Large intestine (tissue), 3 donors: ENCODE measurements around the gene CEP55. TPM values are rescaled to one million over a fixed set of nuclear protein-coding genes. Genes with fewer than 3 reads are reported as not detected.
A peak's percentile ranks its signal among the peaks of the same experiment; 100 is the strongest.
"Not testable (repeated sequence)": the region's sequence is repeated elsewhere in the genome, so short reads cannot be mapped to it uniquely, and the experiment has no call there.

Experiments used
- DNase-seq, 2 donors: peaks; one replicate each; pipeline versions ENCODE4 v3.0.0 to v3.0.0-alpha.2; 2013
- H3K27ac ChIP-seq: one replicate; pipeline ENCODE4 v1.5.1; 2013; ENCODE audit warnings: low read length
- H3K27me3 ChIP-seq: 2 replicates; pipeline ENCODE4 v1.6.1; 2013; ENCODE audit warnings: low read length; ENCODE audit not compliant: control insufficient read depth, insufficient read depth
- H3K36me3 ChIP-seq: 2 replicates; pipeline ENCODE4 v1.6.1; 2013; ENCODE audit warnings: low read length; ENCODE audit not compliant: control insufficient read depth, insufficient read depth
- H3K4me1 ChIP-seq: one replicate; pipeline ENCODE4 v1.6.1; 2013; ENCODE audit warnings: low read length; ENCODE audit not compliant: control insufficient read depth, insufficient read depth
- H3K4me3 ChIP-seq: one replicate; pipeline ENCODE4 v1.5.1; 2013; ENCODE audit warnings: low read length
- H3K9me3 ChIP-seq: one replicate; pipeline ENCODE4 v1.6.1; 2013; ENCODE audit warnings: mild to moderate bottlenecking, low read depth, low read length, moderate library complexity; ENCODE audit not compliant: control insufficient read depth
- WGBS: methylation state at CpG from one replicate; pipeline ENCODE4 v1.1.5; 2013; ENCODE audit warnings: low lambda C conversion rate; ENCODE audit not compliant: insufficient coverage; 5-methylcytosine and 5-hydroxymethylcytosine counted together
- polyA plus RNA-seq: library from polyadenylated mRNA; unstranded; fragments of 120-200 nt; gene quantifications from one replicate; pipeline ENCODE4 v1.2.1, GENCODE V29; 2013

Gene CEP55
- polyA plus RNA-seq, 1 donor = 6.8 TPM

DNA sequence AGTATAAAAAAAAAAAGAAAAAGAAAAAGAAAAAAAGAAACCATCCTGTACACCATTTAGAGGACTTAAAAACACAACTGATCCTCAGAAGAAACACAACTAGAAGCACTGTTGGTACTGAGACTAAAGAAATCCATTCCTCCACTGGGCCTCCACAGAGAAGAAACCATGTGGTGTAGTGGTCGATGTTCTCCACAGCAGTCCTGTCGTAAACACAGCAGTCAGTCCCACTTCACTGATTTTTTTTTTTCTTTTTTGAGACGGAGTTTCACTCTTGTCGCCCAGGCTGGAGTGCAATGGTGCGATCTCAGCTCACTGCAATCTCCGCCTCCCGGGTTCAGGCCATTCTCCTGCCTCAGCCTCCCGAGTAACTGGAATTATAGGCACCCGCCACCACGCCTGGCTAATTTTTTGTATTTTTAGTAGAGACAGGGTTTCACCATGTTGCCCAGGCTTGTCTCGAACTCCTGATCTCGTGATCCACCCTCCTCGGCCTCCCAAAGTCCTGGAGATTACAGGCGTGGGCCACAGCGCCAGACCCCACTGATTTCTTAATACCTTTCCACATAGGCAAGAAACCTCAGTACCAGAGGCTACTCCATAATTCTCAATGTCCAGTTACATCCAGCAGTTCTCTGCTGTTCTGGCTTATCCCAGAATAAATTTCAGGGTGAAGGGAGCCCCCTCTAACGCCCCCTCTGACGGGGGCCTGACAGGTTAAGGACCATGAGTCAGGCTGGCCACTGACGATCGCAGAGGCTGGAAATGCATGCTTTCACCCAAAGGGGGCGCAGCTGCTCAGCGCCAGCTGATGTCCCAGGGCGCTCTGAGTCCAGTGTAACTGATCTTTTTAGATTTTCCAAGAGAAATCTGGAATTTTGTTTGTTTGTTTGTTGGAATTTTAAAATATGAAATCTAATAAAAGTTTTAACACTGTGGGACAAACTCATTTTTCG is 45.3 kb downstream of the CEP55 start:
- DNase-seq = peak; percentile 59 to 63
- Histone ChIP-seq H3K27me3 (no peaks in the 10 kb centered on the region), H3K4me3 (peak overlapping the region; percentile 16), H3K27ac (peak overlapping the region; percentile 54), H3K4me1 (peaks cover 9% of the 10 kb centered on the region), H3K9me3 (no peaks in the 10 kb centered on the region), H3K36me3 (no peaks in the 10 kb centered on the region)
- WGBS = no CpG with 5 or more reads among the region's 23 CpGs

DNA sequence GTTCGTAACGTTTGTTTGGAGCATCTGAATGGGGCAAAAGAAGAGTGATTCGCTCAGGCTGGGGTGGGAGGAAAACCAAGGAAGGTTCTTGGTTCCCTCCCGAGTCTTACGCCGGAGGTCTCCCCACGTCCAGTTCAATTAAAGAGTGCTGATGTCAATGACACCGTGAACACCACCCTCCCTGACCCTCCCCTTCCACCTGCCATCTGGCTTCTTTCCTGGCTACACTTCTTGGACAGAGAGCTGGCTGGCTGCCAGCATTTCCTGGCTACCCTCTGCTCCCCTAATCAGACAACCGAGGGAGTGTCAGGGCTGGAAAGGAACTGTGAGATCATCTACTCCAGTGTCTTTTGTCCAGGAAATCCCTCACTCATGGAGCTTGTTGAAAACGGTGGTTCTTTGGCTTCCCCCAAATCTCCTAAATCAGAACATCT is 46.0 kb downstream of the CEP55 start:
- WGBS = no CpG with 5 or more reads among the region's 10 CpGs
- DNase-seq = peak; percentile 92 to 94
- Histone ChIP-seq H3K9me3 (no peaks in the 10 kb centered on the region), H3K36me3 (no peaks in the 10 kb centered on the region), H3K27ac (peak overlapping the region; percentile 54), H3K27me3 (no peaks in the 10 kb centered on the region), H3K4me3 (peak overlapping the region; percentile 16), H3K4me1 (peaks cover 9% of the 10 kb centered on the region)

DNA sequence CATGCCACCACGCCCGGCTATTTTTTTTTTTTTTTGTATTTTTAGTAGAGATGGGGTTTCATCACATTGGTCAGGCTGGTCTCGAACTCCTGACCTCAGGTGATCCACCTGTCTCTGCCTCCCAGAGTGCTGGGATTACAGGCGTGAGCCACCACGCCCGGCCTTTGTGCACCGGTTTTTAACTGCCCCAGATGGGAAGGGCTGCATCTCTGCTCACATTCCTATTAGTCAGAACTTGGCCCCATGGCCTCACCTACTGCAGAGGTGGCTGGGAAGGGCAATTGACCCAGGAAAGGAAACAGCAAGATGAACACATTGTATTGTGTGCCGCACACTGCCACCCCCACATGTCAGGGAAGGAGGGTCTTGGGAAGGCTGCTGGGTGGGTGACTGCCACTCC is 50.6 kb downstream of the CEP55 start:
- not testable (repeated sequence) for H3K36me3 ChIP-seq
- WGBS = no CpG with 5 or more reads among the region's 8 CpGs

DNA sequence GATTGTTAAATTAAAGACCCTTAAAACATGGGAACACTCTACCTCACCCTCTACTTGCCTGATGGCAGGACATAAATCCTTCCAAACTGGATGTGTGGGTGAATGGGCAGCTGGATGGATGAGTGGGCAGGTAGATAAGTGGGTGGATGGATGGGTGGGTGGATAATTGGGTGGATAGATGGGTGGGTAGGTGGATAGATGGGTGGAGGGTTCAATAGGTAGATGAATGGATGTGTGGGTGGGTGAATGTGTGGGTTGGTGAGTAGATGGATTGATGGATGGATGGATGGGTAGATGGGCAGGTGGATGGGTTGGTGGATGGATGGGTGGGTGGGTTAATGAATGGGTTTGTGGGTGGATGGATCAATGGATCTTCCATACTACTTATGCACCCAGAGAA is 51.1 kb downstream of the CEP55 start:
- Histone ChIP-seq H3K27me3 (no peaks in the 10 kb centered on the region), H3K36me3 (no peaks in the 10 kb centered on the region), H3K27ac (no peak overlapping the region), H3K4me3 (no peak overlapping the region), H3K4me1 (peaks cover 22% of the 10 kb centered on the region), H3K9me3 (no peaks in the 10 kb centered on the region)
- no peak for DNase-seq

More for the DNA sequence above, 50.6 kb downstream of the CEP55 start:
- not testable (repeated sequence) for H3K27me3 ChIP-seq, H3K27ac ChIP-seq, H3K9me3 ChIP-seq, DNase-seq, H3K4me3 ChIP-seq
- peaks cover 25% of the 10 kb centered on the region for H3K4me1 ChIP-seq

GRCh38 chr10:93548376-93549071 is 52.1 kb downstream of the CEP55 start:
- H3K27me3 ChIP-seq = no peaks in the 10 kb centered on the region
- 100% methylated on average over 1 of the region's 5 CpGs for WGBS
- H3K27ac ChIP-seq = peak overlapping the region; percentile 40
- H3K36me3 ChIP-seq = no peaks in the 10 kb centered on the region
- H3K9me3 ChIP-seq = no peaks in the 10 kb centered on the region
- H3K4me1 ChIP-seq = peaks cover 15% of the 10 kb centered on the region
- DNase-seq = peak in 1 of 2 donors; percentile 65
- no peak overlapping the region for H3K4me3 ChIP-seq

- H3K36me3 ChIP-seq = no peaks in the 10 kb centered on the region
- WGBS = 41% methylated on average over 3 of the region's 4 CpGs
- peaks cover 33% of the 10 kb centered on the region for H3K4me1 ChIP-seq
- DNase-seq = peak in 1 of 2 donors; percentile 56
- H3K9me3 ChIP-seq = no peaks in the 10 kb centered on the region
- H3K27me3 ChIP-seq = no peaks in the 10 kb centered on the region
- no peak overlapping the region for H3K4me3 ChIP-seq
- peak overlapping the region; percentile 33 for H3K27ac ChIP-seq
Measured at GRCh38 chr10:93550606-93551005, 54.2 kb downstream of the CEP55 start.

DNA sequence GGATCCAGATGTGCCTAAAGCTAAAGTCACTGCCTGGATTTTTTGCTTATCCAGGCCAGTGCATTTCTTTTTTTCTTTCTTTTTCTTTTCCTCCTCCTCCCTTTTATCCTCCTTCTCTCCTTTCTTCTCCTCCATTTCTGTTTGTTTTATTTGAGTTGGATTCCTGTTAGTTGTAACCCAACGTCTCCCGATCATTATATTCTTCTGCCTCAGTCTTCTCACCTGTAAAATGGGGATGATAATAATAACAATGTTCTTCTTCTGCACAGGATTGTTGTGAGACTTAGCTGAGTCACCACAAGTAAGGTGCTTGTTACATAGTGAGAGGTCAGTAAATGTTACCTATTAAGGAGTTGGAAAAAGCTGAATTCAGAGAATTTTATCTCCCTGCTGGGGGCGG is 56.4 kb downstream of the CEP55 start:
- H3K36me3 ChIP-seq = no peaks in the 10 kb centered on the region
- no peak for DNase-seq
- H3K9me3 ChIP-seq = no peaks in the 10 kb centered on the region
- no peaks in the 10 kb centered on the region for H3K27me3 ChIP-seq
- H3K4me3 ChIP-seq = no peak overlapping the region
- peaks cover 33% of the 10 kb centered on the region for H3K4me1 ChIP-seq
- 83% methylated on average over 1 of the region's 3 CpGs for WGBS
- no peak overlapping the region for H3K27ac ChIP-seq

GRCh38 chr10:93553482-93554315 is 57.3 kb downstream of the CEP55 start:
- no peaks in the 10 kb centered on the region for H3K36me3 ChIP-seq
- peak in 1 of 2 donors; percentile 43 for DNase-seq
- H3K9me3 ChIP-seq = no peaks in the 10 kb centered on the region
- H3K27ac ChIP-seq = no peak overlapping the region
- H3K27me3 ChIP-seq = no peaks in the 10 kb centered on the region
- H3K4me3 ChIP-seq = no peak overlapping the region
- WGBS = 83% methylated on average over 1 of the region's 8 CpGs
- peaks cover 33% of the 10 kb centered on the region for H3K4me1 ChIP-seq

DNA sequence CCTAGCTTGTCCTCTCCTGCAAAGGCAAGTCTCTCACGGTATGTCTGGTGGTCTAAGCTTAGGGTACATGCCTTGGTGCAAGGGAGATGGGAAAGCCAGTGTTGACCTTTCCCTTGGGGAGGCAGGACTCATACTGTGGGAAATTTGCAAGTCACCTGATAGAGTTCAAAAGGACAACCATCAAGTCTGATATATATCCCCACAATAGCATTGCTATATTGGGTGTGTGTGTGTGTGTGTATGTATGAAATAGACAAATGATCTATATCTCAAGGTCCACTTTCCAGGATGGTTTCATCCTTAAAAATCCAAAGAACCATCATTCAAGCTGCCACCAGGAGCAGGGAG is 57.9 kb downstream of the CEP55 start:
- no CpG with 5 or more reads among the region's 1 CpG for WGBS
- Histone ChIP-seq H3K9me3 (no peaks in the 10 kb centered on the region), H3K27me3 (no peaks in the 10 kb centered on the region), H3K4me3 (no peak overlapping the region), H3K36me3 (no peaks in the 10 kb centered on the region), H3K4me1 (peaks cover 29% of the 10 kb centered on the region), H3K27ac (no peak overlapping the region)
- peak in 1 of 2 donors; percentile 32 for DNase-seq
